SIG-M5 treated with dmso at 0.1 percent for 504 hours (cell line): ENCODE results near the gene SVOPL.
A peak's percentile ranks its signal among the peaks of the same experiment; 100 is the strongest.

Experiments
- DNase-seq: peaks from one replicate; lab custom pipeline; 2025; ENCODE audit not compliant: unreplicated experiment; lab: John Stamatoyannopoulos, UW

SVOPL gene

DNA sequence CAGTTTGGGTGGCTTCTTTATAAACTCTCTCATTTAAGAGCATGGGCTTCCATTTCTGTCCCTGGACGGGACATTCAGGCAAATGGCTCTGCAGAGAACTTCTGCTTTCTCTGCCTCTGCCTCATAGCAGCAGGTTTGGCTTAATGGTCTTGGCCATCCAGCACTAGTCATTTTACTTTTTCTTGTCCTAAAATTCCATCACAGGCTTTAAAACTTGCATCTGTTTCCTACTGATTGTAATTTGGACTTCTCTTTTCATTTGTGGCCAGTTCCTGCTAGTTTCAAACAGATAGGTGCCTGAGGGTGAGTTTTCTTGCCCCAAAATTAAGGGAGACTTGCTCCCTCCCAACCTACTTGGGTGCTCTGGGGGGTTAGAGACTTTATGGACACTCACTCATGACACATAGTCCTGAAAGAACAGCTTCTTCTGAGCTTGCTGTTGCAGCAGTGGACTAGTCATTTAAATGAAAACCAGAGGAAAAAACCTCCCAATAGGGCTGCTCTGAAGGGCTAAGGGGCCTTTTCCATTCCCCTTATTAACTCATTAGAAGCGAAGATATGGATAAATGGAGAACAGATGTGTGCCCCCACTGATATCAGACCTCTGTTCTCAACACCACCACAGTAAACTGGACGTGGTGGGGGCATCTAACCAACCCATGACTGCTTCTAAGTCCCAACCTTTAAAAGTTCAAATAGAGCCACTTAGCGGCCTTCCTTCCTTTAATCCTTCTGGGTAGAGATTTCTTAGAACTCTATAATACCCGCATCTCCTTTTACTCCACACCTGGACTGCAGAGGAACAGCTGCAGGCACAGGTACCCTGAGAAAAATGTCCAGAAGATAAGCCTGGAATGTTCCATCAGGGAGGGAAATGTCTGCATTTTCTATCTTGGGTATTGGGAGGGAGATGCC lies 38.8 kb downstream of the SVOPL start:
- no peak for DNase-seq

DNA sequence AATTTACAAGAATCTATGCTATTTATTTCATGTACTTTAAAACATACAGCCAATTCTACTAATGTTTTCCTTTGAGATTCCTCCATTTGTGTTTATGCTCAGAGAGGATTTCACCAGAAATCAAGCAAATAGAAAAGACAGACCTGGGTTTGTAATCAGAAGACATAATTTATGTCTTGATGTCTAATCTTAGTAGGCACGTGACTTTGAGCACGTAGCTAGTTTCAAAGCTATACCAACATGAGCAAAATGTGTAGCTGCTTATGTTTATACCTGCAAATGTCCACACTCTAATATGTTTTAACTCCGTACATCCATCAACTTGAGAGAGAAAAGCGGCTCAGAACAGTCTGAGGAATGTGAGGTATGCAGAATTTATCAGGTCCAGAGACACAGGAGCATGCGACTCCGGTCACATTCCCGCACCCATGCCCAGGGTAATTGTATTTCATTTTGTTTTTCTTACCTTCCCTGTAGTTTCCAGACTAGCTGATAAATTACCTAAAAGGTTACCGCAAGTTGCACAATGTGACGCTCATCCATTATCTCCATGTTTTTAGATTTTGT lies 40.0 kb downstream of the SVOPL start:
- DNase-seq = no peak

DNA sequence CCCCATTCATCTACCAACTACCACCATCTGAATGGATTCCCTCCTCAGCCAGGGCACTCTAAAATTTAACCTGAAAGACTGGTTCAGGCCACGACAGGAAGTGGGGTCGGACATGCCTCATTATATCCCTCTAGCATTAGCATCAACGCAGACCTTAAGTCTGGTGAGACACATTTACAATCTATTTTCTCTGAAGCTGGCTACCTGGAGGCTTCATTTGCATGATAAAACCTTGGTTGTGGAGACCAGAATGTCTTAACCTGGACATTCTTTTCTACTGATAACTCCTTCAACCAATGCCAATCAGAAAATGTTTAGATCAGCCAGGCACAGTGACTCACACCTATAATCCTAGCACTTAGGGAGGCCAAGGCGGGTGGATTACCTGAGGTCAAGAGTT lies 42.3 kb downstream of the SVOPL start:
- no peak for DNase-seq

DNA sequence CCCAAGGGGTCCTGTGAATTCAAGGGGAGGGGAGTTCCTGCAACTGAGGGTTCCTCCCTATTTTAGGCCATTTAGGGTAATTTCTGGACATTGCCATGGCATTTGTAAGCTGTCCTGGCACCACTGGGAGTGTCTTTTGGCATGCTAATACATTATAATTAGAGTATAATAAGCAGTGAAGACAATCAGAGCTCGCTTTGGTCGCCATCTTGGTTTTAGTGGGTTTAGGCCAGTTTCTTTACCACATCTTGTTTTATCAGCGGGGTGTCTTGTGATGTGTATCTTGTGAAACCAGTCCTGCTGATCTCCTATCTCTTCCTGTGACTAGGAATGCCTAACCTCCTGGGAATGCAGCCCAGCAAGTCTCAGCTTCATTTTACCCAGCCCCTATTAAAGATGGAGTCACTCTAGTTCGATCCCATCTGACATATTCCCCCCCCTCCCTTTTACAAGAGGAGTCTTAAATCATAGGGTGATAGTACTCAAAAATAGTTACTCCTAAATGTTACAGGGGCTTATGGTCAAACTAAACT lies 43.2 kb downstream of the SVOPL start:
- no peak for DNase-seq

DNA sequence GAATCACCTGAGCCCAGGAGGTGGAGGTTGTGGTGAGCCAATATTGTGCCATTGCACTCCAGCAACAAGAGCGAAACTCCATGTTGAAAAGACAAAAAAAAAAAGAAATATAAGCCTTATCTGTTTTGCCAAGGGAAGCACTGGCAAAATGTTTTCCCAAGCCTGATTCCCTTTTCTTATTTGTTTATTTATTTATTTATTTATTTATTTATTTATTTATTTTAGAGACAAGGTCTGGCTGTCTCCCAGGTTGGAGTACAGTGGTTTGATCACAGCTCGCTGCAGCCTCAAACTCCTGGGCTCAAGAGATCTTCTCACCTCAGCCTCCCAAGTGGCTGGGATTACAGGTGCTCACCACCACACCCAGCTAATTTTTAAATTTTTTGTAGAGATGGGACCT lies 44.2 kb downstream of the SVOPL start:
- DNase-seq = no peak

DNA sequence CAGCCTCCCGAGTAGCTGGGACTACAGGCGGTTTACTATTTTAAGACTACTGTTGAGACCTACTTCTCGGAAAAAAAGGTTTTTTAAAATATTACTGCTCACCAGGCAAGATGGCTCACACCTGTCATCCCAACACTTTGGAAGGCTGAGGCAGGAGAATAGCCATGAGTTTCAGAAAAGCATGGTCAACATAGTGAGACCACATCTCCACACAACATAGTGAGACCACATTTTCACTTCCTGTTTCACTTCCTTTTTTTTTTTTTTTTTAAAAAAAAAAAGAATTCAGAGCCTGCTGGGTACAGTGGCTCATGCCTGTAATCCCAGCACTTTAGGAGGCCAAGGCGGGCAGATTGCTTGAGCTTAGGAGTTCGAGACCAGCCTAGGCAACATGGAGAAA lies 46.5 kb downstream of the SVOPL start:
- DNase-seq = no peak

DNA sequence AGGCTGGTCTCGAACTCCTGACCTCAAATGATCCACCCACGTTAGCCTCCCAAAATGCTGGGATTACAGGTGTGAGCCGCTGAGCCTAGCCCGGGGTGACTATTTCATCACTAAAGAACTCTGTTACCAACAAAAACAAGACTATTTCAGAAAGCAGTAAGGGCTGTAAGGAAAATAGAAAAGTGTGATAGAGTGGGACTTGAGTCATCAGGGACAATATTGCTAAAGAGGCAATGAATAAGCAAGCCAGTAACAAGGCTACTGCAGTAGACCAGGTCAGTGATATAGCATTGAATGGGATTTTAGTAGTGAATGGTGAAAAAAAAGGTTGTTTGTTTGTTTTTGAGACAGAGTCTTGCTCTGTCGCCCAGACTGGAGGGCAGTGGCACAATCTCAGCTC lies 51.7 kb downstream of the SVOPL start:
- DNase-seq = peak; percentile 25

DNA sequence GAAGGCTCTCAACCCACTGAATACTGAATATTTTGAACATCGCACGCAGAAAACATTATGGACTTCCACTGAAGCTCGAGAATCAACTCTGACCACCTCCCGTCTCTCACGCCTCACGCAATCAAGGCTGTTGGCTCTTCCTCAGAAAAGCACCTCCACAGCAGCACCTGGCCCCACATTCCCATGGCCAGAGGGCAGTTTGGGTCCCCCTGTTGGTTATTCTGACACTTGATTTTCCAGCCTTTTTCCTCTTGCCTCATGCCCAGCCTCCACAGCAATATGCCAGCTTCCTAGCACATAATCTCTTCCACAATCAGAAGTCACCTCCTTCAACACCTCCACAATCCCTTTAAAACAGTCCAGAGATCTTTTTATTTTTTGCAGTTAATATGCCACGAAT lies 55.9 kb downstream of the SVOPL start:
- DNase-seq = no peak

DNA sequence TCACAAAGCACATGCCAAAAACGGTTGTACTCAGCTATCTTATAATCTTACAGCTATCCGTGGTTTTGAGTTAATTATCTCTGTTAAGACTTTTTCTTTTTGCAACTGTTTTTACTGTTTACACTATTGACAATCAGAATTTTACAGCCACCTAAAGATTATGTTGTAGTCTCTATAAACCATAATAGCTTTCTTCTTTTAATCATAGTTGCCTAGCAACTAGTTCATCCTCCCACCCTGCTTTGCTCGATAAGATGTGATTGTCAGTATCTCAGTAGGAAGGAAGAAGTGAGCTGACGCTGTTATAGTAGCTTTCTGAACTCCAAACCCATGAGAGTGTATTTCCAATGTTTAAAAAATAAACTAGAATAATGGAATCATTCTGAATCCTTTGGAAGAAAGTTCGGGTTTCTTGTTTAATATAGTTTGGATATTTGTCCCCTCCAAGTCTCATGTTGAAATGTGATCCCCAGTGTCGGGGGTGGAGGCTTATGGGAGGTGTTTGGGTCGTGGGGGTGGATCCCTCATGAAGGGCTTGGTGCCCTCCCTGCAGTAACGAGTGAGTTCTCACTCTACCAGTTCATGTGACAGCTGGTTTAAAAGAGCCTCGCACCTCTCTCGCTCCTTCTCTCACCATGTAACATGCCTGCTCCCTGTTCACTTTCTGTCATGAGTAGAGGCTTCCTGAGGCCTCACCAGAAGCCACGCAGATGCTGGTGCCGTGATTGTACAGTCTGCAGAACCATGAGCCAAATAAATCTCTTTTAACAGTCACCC lies 68.1 kb downstream of the SVOPL start:
- no peak for DNase-seq

DNA sequence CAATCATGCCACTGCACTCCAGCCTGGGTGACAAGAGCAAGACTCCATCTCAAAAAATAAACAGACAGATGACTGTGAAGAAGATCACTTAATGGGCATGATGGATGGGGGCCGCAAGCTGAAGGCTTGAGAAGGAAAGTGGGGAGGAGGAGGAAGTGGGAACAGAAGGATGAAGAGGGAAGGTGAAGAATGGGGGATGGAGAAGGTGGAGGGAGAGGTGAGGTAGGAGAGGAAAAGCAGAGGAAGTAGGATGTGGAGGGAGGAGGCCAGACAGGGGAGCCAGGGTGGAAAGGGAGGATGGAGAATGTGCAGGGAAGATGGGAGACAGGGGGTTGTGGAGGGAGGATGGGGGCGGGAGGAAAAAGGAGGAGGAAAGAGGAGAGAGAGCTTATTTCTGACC lies 68.8 kb downstream of the SVOPL start:
- no peak for DNase-seq

DNA sequence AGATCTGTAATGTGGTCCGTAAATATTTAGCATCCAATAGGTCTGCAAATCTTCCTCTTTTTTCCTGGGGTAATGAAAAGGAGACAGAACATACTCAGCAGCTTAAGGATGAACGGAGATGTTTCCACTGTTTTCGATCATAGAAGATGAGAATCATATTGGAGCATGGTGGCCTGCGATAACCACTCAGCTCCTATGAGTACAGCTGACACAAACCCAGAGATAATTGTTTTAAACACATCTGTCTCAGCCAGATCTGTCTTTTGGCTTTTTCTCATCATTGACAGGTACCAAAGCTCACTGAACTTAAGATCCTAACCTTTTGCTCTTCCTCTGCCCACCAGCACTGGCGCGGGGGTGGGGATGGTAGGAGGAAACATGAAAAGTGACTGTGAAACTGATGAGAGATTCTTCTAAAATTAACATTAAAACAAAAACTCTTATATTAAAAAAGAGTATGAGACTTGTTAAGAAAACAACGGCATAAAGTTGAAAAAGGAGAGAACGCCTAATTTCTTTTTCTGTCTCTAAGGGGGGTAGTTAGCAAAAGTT lies 71.0 kb downstream of the SVOPL start:
- no peak for DNase-seq

DNA sequence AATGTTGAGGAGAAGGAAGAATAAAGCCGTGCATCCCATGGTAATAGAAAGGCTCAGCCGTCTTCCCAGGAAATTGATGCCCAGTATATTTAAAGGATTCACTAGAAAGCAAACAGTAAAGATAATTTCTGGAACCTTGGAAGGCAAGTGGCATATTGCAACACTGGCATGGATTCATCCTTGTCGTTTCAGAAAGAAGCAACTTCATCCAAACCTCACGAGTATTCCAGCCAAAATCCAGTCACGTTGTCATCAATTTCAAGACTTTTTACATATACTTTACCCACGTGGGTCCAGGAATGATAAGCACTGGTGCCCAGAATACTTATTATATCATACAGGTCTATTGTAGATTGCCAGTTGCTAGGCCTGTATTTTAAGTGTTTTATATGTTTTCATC lies 73.8 kb downstream of the SVOPL start:
- no peak for DNase-seq

DNA sequence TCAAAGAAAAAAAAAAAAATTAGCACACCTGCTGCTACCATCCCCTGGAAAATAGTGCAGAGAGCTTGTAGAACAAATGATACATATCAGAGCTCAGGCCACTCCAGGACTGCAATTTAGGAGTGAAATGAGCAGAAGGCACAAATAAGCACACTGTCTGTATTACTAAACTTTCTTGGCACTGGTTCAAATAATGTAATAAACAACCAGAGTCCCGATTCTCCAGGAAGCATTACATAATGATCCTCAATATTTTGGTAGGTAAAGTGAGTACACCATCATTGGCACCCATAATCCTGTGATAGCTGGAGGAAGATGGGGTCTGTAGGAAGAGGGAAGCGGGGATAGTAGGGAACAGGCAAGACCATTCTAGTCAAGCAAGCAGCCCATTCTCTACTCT lies 74.3 kb downstream of the SVOPL start:
- DNase-seq = no peak

DNA sequence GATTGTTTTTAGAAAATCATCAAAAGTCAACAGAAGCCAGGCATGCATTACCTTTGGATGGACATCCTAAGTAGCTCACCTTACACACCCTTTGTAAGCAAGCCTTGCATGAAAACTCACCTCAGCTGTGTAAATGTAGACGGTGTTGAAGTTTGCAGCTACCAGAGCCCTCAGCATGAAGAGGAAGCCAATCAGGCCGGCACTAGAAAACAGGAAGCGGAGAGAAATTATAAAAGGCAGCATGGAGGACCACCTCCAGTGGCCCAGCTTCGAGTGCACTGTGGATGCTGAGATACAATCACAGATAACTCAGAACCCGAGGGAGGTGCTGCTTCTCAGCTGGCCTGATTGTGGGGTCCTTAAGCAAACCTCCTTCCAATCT lies 75.3 kb downstream of the SVOPL start:
- DNase-seq = peak; percentile 13

DNA sequence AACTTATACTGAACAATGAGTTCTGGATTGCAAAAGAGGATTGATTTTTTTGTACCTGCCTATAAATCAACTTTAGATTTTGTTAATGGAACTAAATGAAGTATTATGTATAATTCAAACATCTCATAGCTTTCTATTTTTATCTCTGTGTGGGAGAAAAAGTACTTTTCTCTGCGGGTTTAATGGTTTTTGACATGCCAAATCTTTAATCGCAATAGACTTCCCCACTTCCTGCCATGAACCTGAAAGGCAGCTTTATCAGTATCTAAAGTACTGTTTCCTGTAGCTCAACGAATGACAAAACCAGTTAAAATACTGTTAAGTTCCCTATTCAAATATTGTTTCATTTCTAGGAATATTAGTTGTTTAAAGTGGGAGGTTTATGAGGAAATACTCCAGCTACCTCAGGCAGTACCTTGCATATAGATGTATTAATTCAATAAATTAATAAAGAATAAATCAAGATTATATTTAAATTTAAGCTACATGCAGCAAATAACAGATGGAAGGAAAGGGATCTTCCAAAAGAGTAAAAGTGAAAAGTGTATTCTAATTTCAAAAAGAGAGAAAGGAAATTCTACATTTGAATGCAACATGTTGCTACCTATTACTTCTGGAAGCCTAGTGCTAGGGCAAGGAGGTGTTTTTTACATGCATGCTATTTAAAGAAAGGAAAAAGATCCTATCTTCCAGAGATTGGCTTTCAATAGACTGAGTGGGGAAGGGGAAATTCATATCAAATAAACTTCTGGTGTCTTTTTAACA lies 75.9 kb downstream of the SVOPL start:
- DNase-seq = no peak

DNA sequence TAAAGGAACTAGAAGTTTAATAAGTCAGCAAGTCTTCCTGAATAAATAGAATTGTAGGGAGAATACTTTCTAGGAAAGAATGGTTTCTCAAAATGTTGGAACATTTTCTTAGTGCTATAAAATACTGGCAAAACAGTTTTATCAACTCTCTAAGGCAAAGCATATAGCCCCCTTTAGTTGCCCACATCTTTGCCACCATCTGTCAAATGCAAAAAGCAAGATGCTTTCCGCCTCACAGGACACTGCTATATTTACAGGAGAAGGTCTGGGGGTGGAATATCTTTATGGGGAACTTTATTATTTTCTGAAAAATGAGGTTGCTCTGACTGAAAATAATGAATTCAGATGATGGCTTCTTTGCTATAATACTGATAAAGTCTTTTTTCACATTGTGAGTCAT lies 78.3 kb downstream of the SVOPL start:
- no peak for DNase-seq

DNA sequence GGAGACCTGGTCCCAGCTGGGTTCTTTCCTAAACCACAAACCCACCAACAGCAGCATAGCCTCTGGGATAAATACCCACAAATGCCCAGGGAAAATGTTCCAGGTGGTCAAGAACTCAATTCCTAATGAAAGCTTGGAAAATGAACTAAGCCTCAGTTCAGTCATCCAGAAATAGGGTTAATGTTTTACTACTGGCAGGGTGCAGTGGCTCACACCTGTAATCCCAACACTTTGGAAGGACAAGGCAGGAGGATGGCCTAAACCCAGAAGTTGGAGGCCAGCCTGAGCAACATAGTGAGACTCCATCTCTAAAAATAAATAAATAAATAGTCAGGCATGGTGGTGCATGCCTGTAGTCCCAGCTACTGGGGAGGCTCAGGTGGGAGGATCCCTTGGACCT lies 82.2 kb downstream of the SVOPL start:
- DNase-seq = no peak

DNA sequence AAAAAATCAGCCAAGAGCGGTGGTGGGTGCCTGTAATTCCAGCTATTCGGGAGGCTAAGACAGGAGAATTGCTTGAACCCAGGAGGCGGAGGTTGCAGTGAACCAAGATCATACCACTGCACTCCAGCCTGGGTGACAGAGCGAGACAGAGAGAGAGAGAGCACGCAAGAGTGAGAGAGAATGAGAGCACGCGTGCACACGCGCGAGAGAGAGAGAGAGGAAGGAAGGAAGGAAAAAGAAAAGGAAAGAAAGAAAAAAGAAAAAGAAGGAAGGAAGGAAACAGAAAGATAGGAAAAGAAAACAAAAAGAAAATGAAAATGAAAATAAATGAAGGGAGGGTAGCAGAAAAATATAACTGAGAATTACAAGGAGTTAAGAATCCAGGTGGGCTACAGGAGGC lies 82.7 kb downstream of the SVOPL start:
- no peak for DNase-seq

DNA sequence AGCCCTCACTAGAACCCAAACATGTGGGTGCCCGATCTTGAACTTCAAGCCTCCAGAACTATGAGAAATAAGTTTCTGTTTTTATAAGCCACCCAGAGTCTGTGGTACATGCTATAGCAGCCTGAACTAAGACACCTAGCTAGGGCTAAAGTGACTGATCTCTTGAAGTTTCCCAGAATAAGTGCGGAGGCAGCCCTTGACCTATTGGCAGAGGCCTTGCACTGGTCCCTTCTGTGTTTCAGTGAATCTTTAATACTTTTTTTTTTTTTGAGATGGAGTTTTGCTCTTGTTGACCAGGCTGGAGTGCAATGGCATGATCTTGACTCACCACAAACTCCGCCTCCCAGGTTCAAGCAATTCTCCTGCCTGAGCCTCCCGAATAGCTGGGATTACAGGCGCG lies 85.1 kb downstream of the SVOPL start:
- no peak for DNase-seq

DNA sequence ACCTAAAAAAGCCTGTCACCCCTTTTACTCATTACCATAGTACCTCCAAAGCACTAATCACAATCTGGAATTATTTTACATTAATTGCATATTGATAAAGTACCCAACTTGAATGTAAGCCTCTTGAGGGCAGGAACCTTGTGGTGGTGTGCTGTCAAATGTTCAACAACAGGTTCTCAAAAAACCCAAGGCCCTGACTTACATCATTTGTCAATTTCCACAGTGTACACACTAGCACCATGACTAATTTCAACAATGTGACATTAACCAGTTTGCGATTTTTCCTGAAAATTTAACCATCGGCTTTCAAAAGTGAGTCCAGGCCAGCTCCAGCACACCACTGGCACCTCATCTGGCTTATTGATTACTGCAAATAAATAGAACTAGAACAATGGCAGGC lies 87.5 kb downstream of the SVOPL start:
- no peak for DNase-seq

DNA sequence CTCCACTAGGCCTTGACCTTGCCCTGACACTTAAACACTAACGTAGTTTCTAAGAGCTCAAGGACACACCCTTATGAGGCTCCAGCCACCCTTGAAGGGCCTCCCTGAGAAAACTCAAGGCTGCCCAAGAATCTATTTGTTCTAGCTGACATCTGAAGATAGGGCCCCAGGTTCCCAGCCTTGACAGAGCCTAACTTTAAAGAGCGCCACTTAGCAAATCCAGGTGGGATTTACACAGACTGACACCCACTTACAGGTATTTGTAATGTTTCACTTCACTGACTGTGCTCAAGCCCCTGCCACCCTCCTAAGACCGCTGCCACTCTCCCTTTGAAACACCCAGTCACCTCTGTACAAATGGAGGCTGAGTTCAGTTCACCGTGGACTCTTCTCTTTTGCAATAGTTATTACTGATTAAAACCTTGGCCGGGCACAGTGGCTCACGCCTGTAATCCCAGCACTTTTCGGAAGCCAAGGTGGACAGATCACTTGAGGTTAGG lies 90.4 kb downstream of the SVOPL start:
- no peak for DNase-seq
